Kidney epithelial cell (primary cell): ENCODE measurements around the gene FRMPD3. TPM values are rescaled to one million over a fixed set of nuclear protein-coding genes. Genes with fewer than 3 reads are reported as not detected.

Experiments
- total RNA-seq: library from RNA; depleted of rRNA; stranded (reverse); fragments of >200 nt; gene quantifications from 2 replicates; pipeline ENCODE4 v1.2.3, GENCODE V29; 2015

Gene FRMPD3
- total RNA-seq, 1 donor from 2014 or later = 0.04 TPM

Other genes with a start within 250 kb of the FRMPD3 start
- 1.6 and 1.8 TPM in 2 replicates for gene NUP62CL, start 243.2 kb upstream of the FRMPD3 start, total RNA-seq
- not detected in 2 replicates for gene DNAAF6, start 243.0 kb upstream of the FRMPD3 start, total RNA-seq
- gene PRPS1, start 178.9 kb downstream of the FRMPD3 start, total RNA-seq = 12.5 and 22.4 TPM in 2 replicates